HG03097 (cell line): ENCODE data around the gene MAP3K12.
"Not testable (repeated sequence)": the region's sequence is repeated elsewhere in the genome, so short reads cannot be mapped to it uniquely, and the experiment has no call there.

Experiments used
- ATAC-seq: cut with Tn5 transposase; IDR thresholded peaks from one replicate; pipeline ENCODE4 v1.9.1; 2021; ENCODE audit not compliant: unreplicated experiment, low FRiP score

The MAP3K12 gene

DNA sequence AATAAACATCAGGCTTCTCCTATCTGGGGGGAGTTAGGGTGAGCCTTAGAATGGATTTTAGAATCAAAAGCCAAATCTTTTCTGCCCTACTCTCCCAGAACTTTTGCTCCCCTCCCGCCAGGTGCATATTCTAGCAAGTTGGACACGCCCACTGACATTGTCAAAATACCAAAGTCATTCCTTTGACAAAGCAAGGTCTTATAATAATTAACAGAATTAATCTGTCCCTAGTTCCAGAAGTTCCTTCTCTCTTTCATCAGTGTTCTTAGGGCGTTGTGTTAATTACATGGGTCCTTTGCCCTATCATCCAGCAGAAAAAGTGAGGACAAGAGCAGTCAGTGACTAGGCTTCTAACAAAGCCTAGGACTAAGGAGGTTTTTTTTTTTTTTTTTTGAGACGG, 55.3 kb downstream of the MAP3K12 start:
- no peak for ATAC-seq

GRCh38 chr12:53441040-53441833, 58.0 kb downstream of the MAP3K12 start, which contains the start of gene PRR13:
Gene PRR13, plus strand, starts transcription at chr12:53441734. Its CDS starts 981 bp downstream, at chr12:53442715.
- ATAC-seq, result peak; percentile 99

GRCh38 chr12:53439582-53439981, 59.7 kb downstream of the MAP3K12 start:
- ATAC-seq, result not testable (repeated sequence)

GRCh38 chr12:53435326-53435725, 63.9 kb downstream of the MAP3K12 start:
- ATAC-seq, result not testable (repeated sequence)

DNA sequence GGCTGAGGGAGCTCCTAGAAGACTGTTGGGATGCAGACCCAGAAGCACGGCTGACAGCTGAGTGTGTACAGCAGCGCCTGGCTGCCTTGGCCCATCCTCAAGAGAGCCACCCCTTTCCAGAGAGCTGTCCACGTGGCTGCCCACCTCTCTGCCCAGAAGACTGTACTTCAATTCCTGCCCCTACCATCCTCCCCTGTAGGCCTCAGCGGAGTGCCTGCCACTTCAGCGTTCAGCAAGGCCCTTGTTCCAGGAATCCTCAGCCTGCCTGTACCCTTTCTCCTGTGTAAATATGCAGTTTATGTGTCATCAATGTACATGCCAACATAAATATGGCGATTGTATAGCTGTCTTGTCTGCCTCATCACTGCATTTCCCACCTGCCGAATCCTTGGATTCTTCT, 68.1 kb downstream of the MAP3K12 start:
- no peak for ATAC-seq

- ATAC-seq, result no peak
Measured at GRCh38 chr12:53430116-53430515, 69.1 kb downstream of the MAP3K12 start.
